HFF-Myc (cell line): ENCODE data around the gene TLR8.

Source experiments
- DNase-seq: peaks from one replicate; pipeline ENCODE4 v3.0.0-alpha.2; 2011; ENCODE audit warnings: low read depth; ENCODE audit errors: extremely low read depth
- H3K4me3 ChIP-seq: replicated peaks from 2 replicates; pipeline ENCODE4 v1.5.1; 2011; ENCODE audit warnings: low read depth, mild to moderate bottlenecking, control low read depth, low read length
- TF ChIP-seq, protein P1 (sequence below): IDR thresholded peaks from 2 replicates; pipeline ENCODE4 v1.5.1; 2012; ENCODE audit warnings: mild to moderate bottlenecking, low read depth, low read length, control low read depth; ENCODE audit errors: missing control alignments

The TLR8 gene

DNA sequence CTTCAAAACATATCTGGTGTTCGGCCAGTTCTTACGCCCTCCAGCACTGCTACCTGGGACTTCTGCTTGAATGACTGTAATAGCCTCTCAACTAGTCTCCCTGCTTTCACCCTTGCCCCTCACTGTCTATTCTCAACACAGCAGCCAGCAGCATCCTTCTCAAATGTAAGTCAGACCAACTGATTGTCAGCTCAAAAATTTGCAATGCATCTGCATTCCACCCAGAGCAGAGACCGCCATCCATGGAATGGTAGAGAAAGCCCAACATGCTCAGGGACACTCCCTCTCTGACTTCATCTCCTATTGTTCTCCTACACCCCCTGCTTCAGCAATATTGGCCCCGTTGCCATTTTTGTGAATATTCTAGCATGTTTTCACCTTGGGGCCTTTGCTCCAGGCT lies 33.7 kb upstream of the TLR8 start:
- TF ChIP-seq, protein P1, sequence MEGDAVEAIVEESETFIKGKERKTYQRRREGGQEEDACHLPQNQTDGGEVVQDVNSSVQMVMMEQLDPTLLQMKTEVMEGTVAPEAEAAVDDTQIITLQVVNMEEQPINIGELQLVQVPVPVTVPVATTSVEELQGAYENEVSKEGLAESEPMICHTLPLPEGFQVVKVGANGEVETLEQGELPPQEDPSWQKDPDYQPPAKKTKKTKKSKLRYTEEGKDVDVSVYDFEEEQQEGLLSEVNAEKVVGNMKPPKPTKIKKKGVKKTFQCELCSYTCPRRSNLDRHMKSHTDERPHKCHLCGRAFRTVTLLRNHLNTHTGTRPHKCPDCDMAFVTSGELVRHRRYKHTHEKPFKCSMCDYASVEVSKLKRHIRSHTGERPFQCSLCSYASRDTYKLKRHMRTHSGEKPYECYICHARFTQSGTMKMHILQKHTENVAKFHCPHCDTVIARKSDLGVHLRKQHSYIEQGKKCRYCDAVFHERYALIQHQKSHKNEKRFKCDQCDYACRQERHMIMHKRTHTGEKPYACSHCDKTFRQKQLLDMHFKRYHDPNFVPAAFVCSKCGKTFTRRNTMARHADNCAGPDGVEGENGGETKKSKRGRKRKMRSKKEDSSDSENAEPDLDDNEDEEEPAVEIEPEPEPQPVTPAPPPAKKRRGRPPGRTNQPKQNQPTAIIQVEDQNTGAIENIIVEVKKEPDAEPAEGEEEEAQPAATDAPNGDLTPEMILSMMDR, result no peak
- no peak for DNase-seq
- H3K4me3 ChIP-seq, result no peak overlapping the region

DNA sequence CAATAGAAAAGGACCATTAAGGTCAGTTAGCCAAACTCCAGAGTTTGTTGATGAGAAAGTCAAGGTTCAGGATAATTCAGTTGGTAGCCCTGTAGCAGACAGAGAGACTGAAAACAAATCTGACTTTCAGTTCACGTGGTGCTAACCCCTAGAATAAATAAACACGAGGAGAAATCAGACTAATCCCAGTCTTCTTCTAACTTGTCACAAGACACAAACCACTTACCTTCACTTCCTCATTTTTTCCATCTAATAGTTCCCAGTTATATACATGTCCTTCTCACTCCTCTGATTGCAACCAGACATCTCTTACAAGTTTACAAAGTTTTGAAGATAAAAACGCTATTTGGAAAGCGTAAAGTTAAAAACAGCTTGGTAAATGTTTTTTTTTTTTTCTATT lies 31.8 kb upstream of the TLR8 start:
- DNase-seq, result no peak
- H3K4me3 ChIP-seq, result no peak overlapping the region
- TF ChIP-seq, protein P1, result no peak

DNA sequence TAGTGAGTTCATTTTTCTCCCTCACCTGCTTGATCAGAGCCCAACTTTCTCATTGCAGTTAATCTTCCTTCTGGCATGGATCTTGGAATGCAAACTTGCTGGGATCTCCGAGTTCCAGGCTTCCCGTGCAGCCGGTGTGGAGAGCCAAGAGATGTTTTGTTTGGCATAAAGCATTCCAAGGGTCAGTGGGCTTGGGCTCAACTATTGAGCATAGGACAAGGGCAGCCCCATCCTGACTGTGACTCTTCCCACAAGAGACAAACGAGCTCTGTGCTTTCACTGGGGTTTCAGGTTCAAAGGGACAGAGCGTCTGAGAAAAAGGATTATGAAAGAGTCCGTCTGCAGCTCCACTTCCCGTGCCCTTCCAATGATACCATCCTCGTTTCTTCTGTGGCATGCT lies 29.0 kb upstream of the TLR8 start:
- DNase-seq, result no peak
- TF ChIP-seq, protein P1, result no peak
- no peak overlapping the region for H3K4me3 ChIP-seq

GRCh38 chrX:12878536-12878935 lies 27.9 kb upstream of the TLR8 start:
- TF ChIP-seq, protein P1, result no peak
- no peak for DNase-seq
- H3K4me3 ChIP-seq, result no peak overlapping the region

DNA sequence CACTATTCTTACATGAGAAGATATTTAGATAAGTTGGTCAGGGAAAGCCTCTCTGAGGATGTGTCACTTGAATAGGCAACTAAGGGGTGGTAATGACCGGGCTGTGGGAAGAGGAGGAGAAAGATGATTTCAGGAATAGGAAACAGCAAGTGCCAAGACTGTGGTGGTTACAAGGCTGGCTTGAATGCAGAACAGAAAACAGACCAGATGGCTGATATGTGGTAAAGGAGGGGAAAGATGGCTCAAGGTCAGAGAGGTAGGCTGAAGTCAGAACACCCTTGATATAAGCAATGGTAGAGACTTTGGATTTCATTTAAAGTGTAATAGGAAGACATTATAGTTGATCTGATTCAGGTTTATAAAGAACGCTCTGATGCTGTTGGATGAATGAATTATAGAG lies 24.5 kb upstream of the TLR8 start:
- TF ChIP-seq, protein P1, result no peak
- H3K4me3 ChIP-seq, result no peak overlapping the region
- no peak for DNase-seq

DNA sequence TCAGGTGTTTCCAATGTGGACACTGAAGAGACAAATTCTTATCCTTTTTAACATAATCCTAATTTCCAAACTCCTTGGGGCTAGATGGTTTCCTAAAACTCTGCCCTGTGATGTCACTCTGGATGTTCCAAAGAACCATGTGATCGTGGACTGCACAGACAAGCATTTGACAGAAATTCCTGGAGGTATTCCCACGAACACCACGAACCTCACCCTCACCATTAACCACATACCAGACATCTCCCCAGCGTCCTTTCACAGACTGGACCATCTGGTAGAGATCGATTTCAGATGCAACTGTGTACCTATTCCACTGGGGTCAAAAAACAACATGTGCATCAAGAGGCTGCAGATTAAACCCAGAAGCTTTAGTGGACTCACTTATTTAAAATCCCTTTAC lies 20.9 kb upstream of the TLR8 start:
- TF ChIP-seq, protein P1, result no peak
- DNase-seq, result no peak

GRCh38 chrX:12886545-12886944 lies 19.9 kb upstream of the TLR8 start:
- no peak overlapping the region for H3K4me3 ChIP-seq
- TF ChIP-seq, protein P1, result no peak
- DNase-seq, result no peak

More for the DNA sequence above, 20.9 kb upstream of the TLR8 start:
- no peak overlapping the region for H3K4me3 ChIP-seq
